Activated T-cell treated with anti-CD3 and anti-CD28 coated beads, Interleukin-2, amount 50 U/mL, for 4 hours (primary cell): Measurements from ENCODE around the gene SSBP4. TPM values are rescaled to one million over a fixed set of nuclear protein-coding genes. Genes with fewer than 3 reads are reported as not detected.
"Not testable (repeated sequence)": the region's sequence is repeated elsewhere in the genome, so short reads cannot be mapped to it uniquely, and the experiment has no call there.

ENCODE experiments used
- ATAC-seq, 2 donors: fragments of 200-7000 bp; cut with Tn5 transposase; one replicate each; pipeline ENCODE4 v1.10.0; 2021
- DNase-seq: peaks from one replicate; pipeline ENCODE4 v3.0.0-alpha.2; 2020
- H3K27me3 Mint-ChIP-seq: one replicate; pipeline ENCODE4 v1.8.0; 2021; ENCODE audit warnings: low read depth, mixed read lengths
- H3K36me3 Mint-ChIP-seq: one replicate; pipeline ENCODE4 v1.8.0; 2022; ENCODE audit warnings: mixed read lengths; ENCODE audit not compliant: insufficient read depth
- H3K4me1 Mint-ChIP-seq: one replicate; pipeline ENCODE4 v1.8.0; 2021; ENCODE audit warnings: low read depth, mixed read lengths
- H3K4me3 Mint-ChIP-seq: one replicate; pipeline ENCODE4 v1.8.0; 2021; ENCODE audit warnings: mild to moderate bottlenecking, moderate library complexity, mixed read lengths
- H3K9me3 Mint-ChIP-seq: one replicate; pipeline ENCODE4 v1.8.0; 2021; ENCODE audit warnings: mixed read lengths
- total RNA-seq, 3 donors: library from RNA; stranded (reverse); gene quantifications; one replicate each; pipeline ENCODE4 v1.2.1, GENCODE V29; 2021

The SSBP4 gene
- total RNA-seq, 3 donors from 2014 or later, result 119 to 155 (median 135) TPM

DNA sequence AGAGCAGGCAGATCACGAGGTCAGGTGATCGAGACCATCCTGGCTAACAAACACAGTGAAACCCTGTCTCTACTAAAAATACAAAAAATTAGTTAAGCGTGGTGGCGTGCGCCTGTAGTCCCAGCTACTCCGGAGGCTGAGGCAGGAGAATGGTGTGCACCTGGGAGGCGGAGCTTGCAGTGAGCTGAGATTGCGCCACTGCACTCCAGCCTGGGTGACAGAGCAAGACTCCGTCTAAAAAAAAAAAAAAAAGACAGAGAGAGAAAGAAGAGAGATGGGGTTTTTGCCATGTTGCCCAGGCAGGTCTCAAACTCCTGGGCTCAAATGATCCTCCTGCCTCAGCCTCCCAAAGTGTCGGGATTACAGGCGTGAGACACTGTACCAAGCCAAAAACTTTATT lies 13.4 kb upstream of the SSBP4 start:
- DNase-seq, H3K4me1 Mint-ChIP-seq, H3K9me3 Mint-ChIP-seq, H3K4me3 Mint-ChIP-seq, H3K36me3 Mint-ChIP-seq, H3K27me3 Mint-ChIP-seq, ATAC-seq: not testable (repeated sequence)

DNA sequence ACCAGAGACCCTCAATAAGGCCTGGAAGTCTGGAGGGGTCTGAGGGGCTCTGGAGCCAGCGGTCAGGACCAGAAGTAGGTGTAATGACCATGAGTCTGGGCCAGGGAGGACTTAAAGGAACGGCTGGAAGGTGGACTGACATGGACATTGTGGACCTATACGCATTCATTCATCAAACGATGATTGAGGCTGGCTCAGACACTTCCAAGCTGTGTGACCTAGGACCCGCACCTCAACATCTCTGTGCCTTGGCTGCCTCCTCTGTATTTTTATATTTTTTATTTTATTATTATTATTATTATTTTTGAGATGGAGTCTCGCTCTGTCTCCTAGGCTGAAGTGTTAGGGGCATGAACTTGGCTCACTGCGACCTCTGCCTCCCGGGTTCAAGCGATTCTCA lies 12.4 kb upstream of the SSBP4 start:
- no peaks in the 10 kb centered on the region for H3K27me3 Mint-ChIP-seq

DNA sequence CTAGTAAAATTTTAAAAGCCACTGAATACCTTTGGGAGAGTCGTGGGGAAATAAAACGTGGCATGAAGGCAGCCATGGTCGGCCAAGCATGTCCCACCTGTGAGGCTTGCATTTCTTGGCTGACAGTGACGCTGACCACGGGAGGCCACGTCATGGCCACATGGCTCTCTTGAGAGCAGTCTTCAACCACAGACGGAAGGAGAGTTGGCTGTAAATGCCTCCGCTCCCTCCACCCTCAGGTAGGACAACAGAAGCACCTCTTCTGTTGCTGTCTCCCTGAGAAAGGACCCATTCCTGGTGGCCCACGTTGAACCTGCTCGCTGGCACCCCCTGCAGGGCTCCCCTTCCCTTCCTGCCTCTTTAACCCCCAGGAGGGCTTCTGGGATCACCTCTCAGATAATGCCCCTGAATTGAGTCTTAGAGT lies 11.1 kb upstream of the SSBP4 start:
- Mint-ChIP-seq H3K27me3 (peaks cover 6% of the 10 kb centered on the region), H3K36me3 (no peaks in the 10 kb centered on the region), H3K4me1 (peaks cover 2% of the 10 kb centered on the region), H3K4me3 (no peak overlapping the region), H3K9me3 (no peaks in the 10 kb centered on the region)
- ATAC-seq (no peak), DNase-seq (no peak)

More for the DNA sequence above, 12.4 kb upstream of the SSBP4 start:
- Mint-ChIP-seq H3K9me3 (no peaks in the 10 kb centered on the region), H3K4me3 (no peak overlapping the region), H3K4me1 (peaks cover 2% of the 10 kb centered on the region), H3K36me3 (no peaks in the 10 kb centered on the region)
- ATAC-seq, result no peak
- DNase-seq, result no peak

DNA sequence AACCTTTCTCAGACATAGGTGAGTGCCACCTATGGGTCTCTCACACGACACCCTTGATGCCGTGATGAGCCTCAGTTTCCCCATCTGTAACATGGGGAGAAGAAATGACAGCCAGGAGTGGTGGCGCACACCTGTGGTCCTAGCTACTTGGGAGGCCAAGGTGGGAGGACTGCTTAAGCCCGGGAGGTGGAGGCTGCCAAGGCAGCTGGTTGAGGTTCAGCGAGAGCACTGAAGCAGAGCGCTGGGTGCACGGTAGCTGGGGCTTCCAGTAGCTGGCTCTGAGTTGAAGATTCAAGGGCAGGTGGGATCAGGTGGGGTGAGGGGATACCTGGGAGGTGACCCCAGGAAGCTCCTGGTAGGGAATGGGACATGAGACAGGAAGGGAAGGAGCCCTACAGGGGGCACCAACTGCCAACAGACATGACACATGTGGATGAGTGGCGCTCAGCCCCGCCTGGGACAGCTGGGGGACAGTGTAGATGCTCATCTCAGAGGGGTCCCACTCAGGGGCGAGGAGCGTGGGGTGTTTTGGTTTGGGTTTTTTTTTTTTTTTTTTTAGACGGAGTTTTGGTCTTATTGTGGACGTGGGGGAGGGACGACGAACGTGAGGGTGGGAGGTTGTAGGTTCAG lies 6.5 kb upstream of the SSBP4 start:
- H3K4me1 Mint-ChIP-seq, result peaks cover 27% of the 10 kb centered on the region
- H3K9me3 Mint-ChIP-seq, result no peaks in the 10 kb centered on the region
- ATAC-seq, result no peak
- peaks cover 22% of the 10 kb centered on the region for H3K27me3 Mint-ChIP-seq
- no peak for DNase-seq
- no peaks in the 10 kb centered on the region for H3K36me3 Mint-ChIP-seq
- no peak overlapping the region for H3K4me3 Mint-ChIP-seq

DNA sequence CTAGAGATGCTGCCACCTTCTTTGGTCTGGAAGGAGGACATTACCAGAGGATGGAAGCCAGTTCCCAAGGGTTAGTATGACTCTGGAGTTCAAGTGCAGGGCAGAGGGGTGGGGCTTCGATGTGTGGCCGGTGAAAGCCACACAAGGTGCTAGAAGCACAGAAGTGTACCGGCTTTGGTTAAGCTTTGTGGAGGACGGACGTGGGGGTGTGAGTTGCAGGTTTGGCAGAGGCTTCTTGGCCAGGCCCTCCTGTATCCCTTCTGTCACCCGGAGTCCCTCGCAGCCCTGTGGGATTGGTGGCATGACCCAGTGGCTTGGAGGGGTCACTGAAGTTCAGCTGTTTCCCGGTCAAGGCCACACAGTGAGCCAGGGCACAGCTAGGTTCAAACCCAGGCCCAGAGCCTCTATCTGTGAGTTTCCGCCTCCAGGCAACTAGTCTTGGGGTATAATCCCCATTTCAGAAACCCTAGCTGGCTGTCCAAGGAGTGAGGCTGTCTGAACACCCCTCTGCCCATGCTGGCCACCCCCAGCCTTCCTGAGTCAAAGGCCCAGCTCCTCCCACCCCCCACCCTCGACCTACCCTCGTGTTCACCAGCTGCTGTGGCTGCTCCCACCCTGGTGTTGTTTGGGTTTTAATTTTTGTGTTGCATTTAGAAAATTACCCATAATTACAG lies 4.6 kb upstream of the SSBP4 start:
- Mint-ChIP-seq H3K4me3 (no peak overlapping the region), H3K36me3 (no peaks in the 10 kb centered on the region), H3K4me1 (peaks cover 39% of the 10 kb centered on the region), H3K9me3 (no peaks in the 10 kb centered on the region), H3K27me3 (peaks cover 22% of the 10 kb centered on the region)
- no peak for DNase-seq
- ATAC-seq, result no peak

DNA sequence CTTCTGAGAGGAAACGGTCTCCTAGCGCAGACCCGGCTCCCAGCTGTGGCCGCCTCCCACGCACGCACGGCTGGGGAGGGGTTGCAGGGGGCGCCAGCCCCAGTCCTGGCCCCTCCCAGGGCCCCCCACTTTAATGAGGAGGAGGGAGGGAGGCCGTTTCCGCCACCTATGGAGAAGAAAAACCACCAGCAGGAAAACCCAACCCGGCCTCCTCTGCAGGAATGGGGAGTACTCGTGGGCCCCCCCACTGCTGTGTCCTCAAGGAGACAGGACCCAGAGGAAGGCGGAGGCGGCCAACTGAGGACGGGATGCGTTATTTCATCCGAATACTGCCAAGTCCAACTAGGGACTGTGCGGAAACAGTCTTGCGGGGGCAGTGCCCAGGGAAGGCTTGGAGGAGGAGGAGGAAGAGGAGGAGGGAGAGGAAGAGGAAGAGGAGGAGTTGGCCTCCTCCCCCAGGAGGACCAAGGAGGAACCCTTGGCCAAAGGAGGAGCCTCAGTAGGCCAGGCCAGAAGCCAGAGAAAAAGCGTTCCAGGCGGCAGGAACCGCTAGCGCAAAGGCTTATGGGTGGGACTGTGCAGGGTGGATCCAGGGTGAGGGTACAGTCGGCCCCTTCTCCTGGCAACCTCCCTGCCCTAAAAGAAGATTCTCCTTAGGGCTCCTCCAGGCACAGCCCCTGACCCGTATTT lies 3.9 kb upstream of the SSBP4 start:
- no peaks in the 10 kb centered on the region for H3K36me3 Mint-ChIP-seq
- no peaks in the 10 kb centered on the region for H3K9me3 Mint-ChIP-seq
- H3K4me3 Mint-ChIP-seq, result peak overlapping the region; percentile 42
- ATAC-seq (no peak), DNase-seq (no peak)
- peaks cover 22% of the 10 kb centered on the region for H3K27me3 Mint-ChIP-seq
- peaks cover 41% of the 10 kb centered on the region for H3K4me1 Mint-ChIP-seq

DNA sequence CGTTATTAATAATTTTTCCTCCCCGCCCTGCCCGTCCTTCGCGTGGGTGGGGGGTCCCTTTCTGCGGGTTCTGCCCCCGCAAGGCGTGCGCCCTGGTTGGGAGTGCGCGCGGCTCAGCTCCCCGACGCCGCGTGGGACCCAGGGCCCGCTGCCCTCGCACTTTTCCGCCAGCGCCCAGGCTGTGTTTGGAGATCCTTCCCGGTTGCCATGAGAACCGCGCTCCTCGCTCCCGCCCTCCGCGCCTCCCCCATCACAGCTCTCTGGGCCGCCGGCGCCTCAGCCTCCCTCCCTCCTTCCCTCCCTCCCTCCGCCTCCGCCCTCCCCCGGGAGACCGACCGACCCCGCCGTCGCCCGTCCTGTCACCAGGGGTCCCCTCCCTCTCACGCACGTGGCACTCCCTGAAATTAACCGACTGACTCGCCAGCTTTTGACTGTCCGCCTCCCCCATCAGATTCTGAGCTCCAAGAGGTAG lies 2.4 kb upstream of the SSBP4 start:
- Mint-ChIP-seq H3K4me3 (peak overlapping the region; percentile 73), H3K9me3 (no peaks in the 10 kb centered on the region), H3K27me3 (peaks cover 22% of the 10 kb centered on the region), H3K4me1 (peaks cover 52% of the 10 kb centered on the region), H3K36me3 (no peaks in the 10 kb centered on the region)
- DNase-seq (peak; percentile 49), ATAC-seq (peak; percentile 6 to 8)

DNA sequence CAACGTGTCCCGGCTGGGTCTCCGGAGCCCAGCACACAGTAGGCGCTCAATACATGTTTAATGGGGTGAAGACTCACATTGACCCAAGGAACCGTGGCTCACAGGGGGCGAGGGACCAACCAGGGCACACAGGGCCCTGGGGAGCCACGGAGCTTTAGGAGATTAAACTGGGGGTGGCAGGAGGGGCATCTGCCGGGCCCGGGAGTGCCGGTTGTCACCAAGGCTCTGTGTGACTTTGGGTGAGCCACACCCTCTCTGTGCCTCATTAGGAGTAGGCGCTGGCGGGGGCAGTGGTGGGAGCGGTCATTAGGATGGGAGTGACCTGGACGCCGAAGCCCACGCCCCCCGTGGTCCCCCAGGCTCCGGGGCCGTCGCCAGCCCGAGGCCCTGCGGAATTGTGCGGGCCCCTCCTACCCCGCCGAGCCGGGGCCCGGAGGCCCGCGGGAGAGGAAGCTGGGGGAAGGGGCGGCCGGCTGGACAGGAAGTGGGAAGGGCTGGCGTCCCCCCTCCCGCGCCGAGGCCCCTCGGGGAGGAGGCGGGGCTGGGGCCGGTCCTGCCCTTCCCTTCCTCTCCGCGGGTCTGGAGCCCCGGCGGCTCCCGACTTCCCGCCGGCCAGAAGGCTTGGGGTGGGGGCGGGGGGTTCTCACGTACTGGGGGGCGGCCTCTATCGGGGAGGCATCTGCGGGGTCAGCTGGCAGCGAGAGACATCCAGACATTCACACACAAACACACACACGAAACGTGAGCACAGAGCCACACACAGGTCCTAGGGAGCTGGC lies 1.8 kb upstream of the SSBP4 start:
- no peak for ATAC-seq
- Mint-ChIP-seq H3K36me3 (no peaks in the 10 kb centered on the region), H3K4me1 (peaks cover 58% of the 10 kb centered on the region), H3K9me3 (no peaks in the 10 kb centered on the region), H3K27me3 (peaks cover 22% of the 10 kb centered on the region), H3K4me3 (peak overlapping the region; percentile 78)
- no peak for DNase-seq

DNA sequence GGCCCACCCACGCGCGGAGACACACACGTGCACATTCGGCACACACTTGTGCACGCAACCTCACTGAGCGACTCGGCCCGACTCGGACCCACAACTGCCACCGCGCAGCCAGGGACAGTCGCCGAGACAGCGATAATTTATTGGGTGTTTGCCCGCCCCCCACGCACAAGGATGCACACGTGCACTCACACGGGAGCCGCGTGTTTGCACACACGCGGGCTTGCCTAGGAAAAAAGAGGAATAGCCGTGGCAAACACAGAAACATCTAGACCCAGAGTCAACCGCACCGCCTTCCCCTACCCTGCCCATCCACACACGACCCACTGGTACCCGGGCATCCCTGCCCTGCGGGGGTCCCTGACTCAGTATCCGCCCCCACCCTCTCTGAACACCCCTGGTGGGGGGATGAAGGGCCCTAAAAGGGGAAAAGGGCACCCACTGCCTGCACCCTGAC lies 1.1 kb upstream of the SSBP4 start:
- Mint-ChIP-seq H3K27me3 (peaks cover 16% of the 10 kb centered on the region), H3K9me3 (no peaks in the 10 kb centered on the region), H3K36me3 (no peaks in the 10 kb centered on the region), H3K4me3 (peak overlapping the region; percentile 78), H3K4me1 (peaks cover 64% of the 10 kb centered on the region)
- no peak for ATAC-seq
- no peak for DNase-seq

DNA sequence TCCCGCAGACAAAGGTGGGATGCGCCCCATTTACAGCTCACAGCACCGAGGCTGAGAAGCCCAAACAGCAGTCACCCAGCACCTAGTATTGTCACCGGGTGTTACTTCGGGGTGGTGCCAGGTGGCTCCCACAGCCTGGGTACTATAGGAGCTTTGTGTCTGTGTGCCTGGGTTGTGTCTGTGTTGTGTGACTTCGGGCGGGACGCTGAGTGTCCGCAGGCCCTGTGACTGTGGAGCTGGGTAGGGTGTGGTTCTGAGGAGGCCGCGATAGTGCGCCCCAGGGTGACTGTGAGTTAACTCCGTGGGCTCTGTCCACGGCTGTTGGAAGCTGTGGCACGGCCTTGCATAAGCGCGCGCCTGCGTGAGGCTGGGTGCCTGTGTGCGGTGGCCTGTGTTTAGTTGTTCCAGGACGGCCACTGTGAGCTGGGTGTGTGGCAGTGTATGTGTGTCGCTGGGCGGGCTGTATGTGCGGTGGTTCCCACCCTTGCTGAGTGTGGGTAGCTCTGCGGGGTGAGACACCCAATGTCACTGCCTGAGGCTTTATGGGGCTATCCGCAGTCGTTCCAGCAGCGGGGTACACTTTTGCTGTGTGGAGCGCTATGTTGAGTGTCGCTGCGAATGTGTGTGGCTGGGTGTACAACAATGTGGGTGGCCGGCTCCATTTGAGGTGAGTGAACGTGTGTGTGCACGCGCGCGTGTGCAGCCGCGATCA lies 559 bp upstream of the SSBP4 start:
- DNase-seq (no peak), ATAC-seq (peak; percentile 25 to 27)
- H3K4me1 Mint-ChIP-seq, result peaks cover 70% of the 10 kb centered on the region

DNA sequence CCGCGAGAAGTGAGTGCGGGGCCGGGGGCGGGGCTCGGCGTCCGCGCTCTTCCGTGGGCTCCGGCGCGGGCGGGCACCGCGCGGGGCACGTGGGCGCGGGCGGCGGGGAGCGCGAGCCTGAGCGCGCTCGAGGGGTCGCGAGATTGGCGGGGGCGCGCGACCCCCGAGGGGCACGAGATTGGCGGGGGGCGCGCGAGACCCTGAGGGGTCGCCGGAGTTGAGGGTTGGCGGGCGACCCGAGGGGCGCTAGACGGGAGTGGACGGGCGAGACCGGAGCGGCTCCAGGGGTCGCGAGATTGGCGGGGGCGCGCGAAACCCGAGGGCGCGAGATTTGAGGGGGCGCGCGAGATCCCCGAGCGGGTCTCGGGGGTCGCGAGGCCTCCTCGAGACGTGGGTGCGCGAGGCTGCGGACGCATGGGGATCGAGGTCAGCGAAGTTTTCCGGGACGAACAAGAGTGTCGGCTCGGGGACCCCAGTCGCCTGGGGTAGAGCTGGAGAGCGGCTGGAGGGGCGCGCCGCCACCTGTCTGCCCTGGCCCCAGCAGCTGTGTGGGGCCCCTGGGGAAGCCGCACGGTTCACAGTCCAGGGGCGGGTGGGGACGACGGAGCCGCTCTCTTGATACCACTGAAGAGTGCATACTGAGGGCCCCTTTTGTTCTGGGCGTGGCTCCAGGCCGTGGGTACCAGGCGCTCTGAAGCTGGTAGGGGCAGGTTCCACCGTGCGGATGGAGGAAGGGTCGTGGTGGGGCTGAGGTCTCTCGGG lies 682 bp downstream of the SSBP4 start:
- Mint-ChIP-seq H3K27me3 (peaks cover 10% of the 10 kb centered on the region), H3K36me3 (no peaks in the 10 kb centered on the region), H3K4me1 (peaks cover 72% of the 10 kb centered on the region), H3K9me3 (no peaks in the 10 kb centered on the region), H3K4me3 (peak overlapping the region; percentile 91)
- no peak for DNase-seq
- ATAC-seq, result peak; percentile 32 to 40

More for the DNA sequence above, 559 bp upstream of the SSBP4 start:
- H3K36me3 Mint-ChIP-seq, result no peaks in the 10 kb centered on the region
- H3K4me3 Mint-ChIP-seq, result peak overlapping the region; percentile 78
- no peaks in the 10 kb centered on the region for H3K9me3 Mint-ChIP-seq
- peaks cover 16% of the 10 kb centered on the region for H3K27me3 Mint-ChIP-seq

DNA sequence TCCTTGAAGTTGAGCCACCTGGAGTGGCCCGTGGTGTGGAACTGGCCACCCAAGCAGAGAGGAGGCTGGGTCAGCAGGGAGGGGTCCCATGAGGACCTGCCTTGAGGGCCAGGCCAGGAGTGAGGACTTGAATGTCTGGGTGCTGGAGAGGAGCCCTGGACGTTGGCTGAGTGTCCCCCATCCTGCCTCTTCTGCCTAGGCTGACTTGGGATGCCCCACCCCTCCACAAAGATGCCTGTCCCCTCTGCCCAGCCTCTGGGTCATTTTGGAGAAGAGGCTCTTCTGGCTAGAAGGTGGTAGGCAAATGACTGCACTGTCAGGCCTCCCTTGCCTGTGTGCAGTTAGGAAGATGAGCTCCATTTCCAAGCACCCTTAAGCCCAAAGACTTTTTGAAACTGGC lies 1.7 kb downstream of the SSBP4 start:
- Mint-ChIP-seq H3K4me1 (peaks cover 74% of the 10 kb centered on the region), H3K4me3 (peak overlapping the region; percentile 91), H3K27me3 (peaks cover 7% of the 10 kb centered on the region), H3K36me3 (no peaks in the 10 kb centered on the region), H3K9me3 (no peaks in the 10 kb centered on the region)
- no peak for DNase-seq
- ATAC-seq, result no peak

DNA sequence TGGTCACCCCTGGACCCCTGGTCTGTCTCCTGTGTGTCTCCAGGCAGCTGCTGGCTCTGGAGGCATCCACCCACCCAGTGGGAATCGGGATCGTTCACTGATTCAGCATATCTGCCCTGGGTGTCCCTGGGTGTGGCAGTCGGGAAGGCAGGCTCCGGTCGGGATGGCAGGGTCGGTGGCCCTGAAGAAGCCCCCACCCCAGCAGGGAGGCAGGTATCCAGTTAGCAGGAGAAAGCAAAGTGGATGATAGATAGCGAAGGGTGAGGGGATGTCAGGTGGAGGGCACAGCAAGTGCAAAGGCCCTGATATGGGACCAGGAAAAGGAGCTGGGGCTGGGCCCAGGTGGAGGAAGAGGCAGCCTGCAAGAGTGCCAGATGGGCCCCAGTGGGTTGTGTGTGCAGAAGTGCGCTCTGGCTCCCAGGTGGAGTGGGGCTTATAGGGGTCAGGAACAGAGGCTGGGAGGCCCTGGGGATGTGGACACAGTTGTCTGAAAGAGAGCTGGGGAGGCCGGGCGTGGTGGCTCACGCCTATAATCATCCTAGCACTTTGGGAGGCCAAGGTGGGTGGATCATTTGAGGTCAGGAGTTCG lies 2.3 kb downstream of the SSBP4 start:
- no peak for DNase-seq

More for the DNA sequence above, 2.3 kb downstream of the SSBP4 start:
- no peak for ATAC-seq
- no peaks in the 10 kb centered on the region for H3K36me3 Mint-ChIP-seq
- peaks cover 72% of the 10 kb centered on the region for H3K4me1 Mint-ChIP-seq
- H3K9me3 Mint-ChIP-seq, result no peaks in the 10 kb centered on the region
- peaks cover 3% of the 10 kb centered on the region for H3K27me3 Mint-ChIP-seq
- H3K4me3 Mint-ChIP-seq, result peak overlapping the region; percentile 91
